Cardiac muscle cell (in vitro differentiated cells and primary cell): ENCODE results near the gene GRIN2C. TPM values are rescaled to one million over a fixed set of nuclear protein-coding genes. Genes with fewer than 3 reads are reported as not detected.

Source experiments
- DNase-seq, 2 donors: peaks; one replicate each; pipeline versions ENCODE4 v3.0.0 to v3.0.0-alpha.2; 2010 to 2017; ENCODE audit warnings: low read depth in 1 of 2, low spot score in 1 of 2
- H3K27ac ChIP-seq: fragments of 200-600 bp; sonication (generic); 2 replicates; pipeline ENCODE4 v1.5.1; 2016
- H3K27me3 ChIP-seq: fragments of 200-600 bp; sonication (generic); 2 replicates; pipeline ENCODE4 v1.6.0; 2016; ENCODE audit warnings: control low read depth
- H3K36me3 ChIP-seq: fragments of 200-600 bp; sonication (generic); 2 replicates; pipeline ENCODE4 v1.5.1; 2016; ENCODE audit warnings: control low read depth
- H3K4me1 ChIP-seq: fragments of 200-600 bp; sonication (generic); 2 replicates; pipeline ENCODE4 v1.8.1; 2017; ENCODE audit warnings: low read depth, mild to moderate bottlenecking, mixed run types
- H3K4me3 ChIP-seq: fragments of 200-600 bp; sonication (generic); 2 replicates; pipeline ENCODE4 v1.5.1; 2016; ENCODE audit warnings: mild to moderate bottlenecking
- H3K9me3 ChIP-seq: fragments of 200-600 bp; sonication (generic); 2 replicates; pipeline ENCODE4 v1.5.1; 2017; ENCODE audit warnings: low read depth, mild to moderate bottlenecking, control low read depth
- polyA plus RNA-seq: library from polyadenylated mRNA; unstranded; fragments of >200 nt; fragmentation: Nextera tagmentation; extraction: Ambion mirVana; gene quantifications from 2 replicates; pipeline ENCODE4 v1.2.1, GENCODE V29; 2016
- total RNA-seq: library from RNA; depleted of rRNA; stranded (reverse); fragments of >200 nt; gene quantifications from 2 replicates; pipeline ENCODE4 v1.2.3, GENCODE V29; 2016
- TF ChIP-seq, protein P1 (sequence below): IDR thresholded peaks from 2 replicates; pipeline ENCODE4 v1.5.1; 2012; ENCODE audit warnings: low read depth, mild to moderate bottlenecking, low read length

GRIN2C gene
- total and polyA plus RNA-seq, 2 experiments from 2014 or later = 0.71 to 6.1 TPM

- no peak for DNase-seq
- H3K36me3 ChIP-seq = no peaks in the 10 kb centered on the region
- TF ChIP-seq, protein P1, sequence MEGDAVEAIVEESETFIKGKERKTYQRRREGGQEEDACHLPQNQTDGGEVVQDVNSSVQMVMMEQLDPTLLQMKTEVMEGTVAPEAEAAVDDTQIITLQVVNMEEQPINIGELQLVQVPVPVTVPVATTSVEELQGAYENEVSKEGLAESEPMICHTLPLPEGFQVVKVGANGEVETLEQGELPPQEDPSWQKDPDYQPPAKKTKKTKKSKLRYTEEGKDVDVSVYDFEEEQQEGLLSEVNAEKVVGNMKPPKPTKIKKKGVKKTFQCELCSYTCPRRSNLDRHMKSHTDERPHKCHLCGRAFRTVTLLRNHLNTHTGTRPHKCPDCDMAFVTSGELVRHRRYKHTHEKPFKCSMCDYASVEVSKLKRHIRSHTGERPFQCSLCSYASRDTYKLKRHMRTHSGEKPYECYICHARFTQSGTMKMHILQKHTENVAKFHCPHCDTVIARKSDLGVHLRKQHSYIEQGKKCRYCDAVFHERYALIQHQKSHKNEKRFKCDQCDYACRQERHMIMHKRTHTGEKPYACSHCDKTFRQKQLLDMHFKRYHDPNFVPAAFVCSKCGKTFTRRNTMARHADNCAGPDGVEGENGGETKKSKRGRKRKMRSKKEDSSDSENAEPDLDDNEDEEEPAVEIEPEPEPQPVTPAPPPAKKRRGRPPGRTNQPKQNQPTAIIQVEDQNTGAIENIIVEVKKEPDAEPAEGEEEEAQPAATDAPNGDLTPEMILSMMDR = no peak
- H3K4me3 ChIP-seq = no peak overlapping the region
- H3K9me3 ChIP-seq = no peaks in the 10 kb centered on the region
- no peak overlapping the region for H3K27ac ChIP-seq
- no peaks in the 10 kb centered on the region for H3K4me1 ChIP-seq
- H3K27me3 ChIP-seq = no peaks in the 10 kb centered on the region
Measured at GRCh38 chr17:74903034-74903433, 43.3 kb upstream of the GRIN2C start.

- no peaks in the 10 kb centered on the region for H3K4me1 ChIP-seq
- H3K27me3 ChIP-seq = peaks cover 4% of the 10 kb centered on the region
- H3K4me3 ChIP-seq = no peak overlapping the region
- no peaks in the 10 kb centered on the region for H3K36me3 ChIP-seq
- TF ChIP-seq, protein P1 = no peak
- no peak overlapping the region for H3K27ac ChIP-seq
- H3K9me3 ChIP-seq = no peaks in the 10 kb centered on the region
- no peak for DNase-seq
Measured at GRCh38 chr17:74901353-74902135, 41.9 kb upstream of the GRIN2C start.

GRCh38 chr17:74900208-74900607, 40.5 kb upstream of the GRIN2C start:
- Histone ChIP-seq H3K4me1 (no peaks in the 10 kb centered on the region), H3K36me3 (no peaks in the 10 kb centered on the region), H3K9me3 (no peaks in the 10 kb centered on the region), H3K27ac (no peak overlapping the region), H3K27me3 (peaks cover 12% of the 10 kb centered on the region), H3K4me3 (no peak overlapping the region)
- DNase-seq = no peak
- TF ChIP-seq, protein P1 = no peak

GRCh38 chr17:74898376-74898946, 38.8 kb upstream of the GRIN2C start:
- Histone ChIP-seq H3K36me3 (no peaks in the 10 kb centered on the region), H3K27me3 (peaks cover 27% of the 10 kb centered on the region)
- DNase-seq = no peak

GRCh38 chr17:74893936-74894671, 34.4 kb upstream of the GRIN2C start:
- Histone ChIP-seq H3K36me3 (no peaks in the 10 kb centered on the region), H3K9me3 (no peaks in the 10 kb centered on the region), H3K4me3 (peak overlapping the region; percentile 29), H3K4me1 (no peaks in the 10 kb centered on the region), H3K27ac (no peak overlapping the region), H3K27me3 (peaks cover 37% of the 10 kb centered on the region)
- TF ChIP-seq, protein P1 = no peak
- no peak for DNase-seq

More at GRCh38 chr17:74898376-74898946, 38.8 kb upstream of the GRIN2C start:
- Histone ChIP-seq H3K4me3 (no peak overlapping the region), H3K9me3 (no peaks in the 10 kb centered on the region), H3K27ac (no peak overlapping the region), H3K4me1 (no peaks in the 10 kb centered on the region)
- TF ChIP-seq, protein P1 = no peak
